HEK293T (cell line): ENCODE measurements around the gene TFB2M.
"Not testable (repeated sequence)": the region's sequence is repeated elsewhere in the genome, so short reads cannot be mapped to it uniquely, and the experiment has no call there.

Source experiments
- CTCF ChIA-PET: fragments of 350-600 bp; formaldehyde crosslinking; extraction: SDS; loops from one replicate; lab custom pipeline; 2021; ENCODE audit warnings: antibody characterized with exemption, inconsistent platforms; lab: Yijun Ruan, JAX
- POLR2A ChIA-PET: fragments of 350-600 bp; formaldehyde crosslinking; extraction: SDS; loops from one replicate; lab custom pipeline; 2020; ENCODE audit warnings: antibody characterized with exemption, inconsistent platforms; lab: Yijun Ruan, JAX
- DNase-seq: peaks from one replicate; pipeline ENCODE4 v3.0.0; 2012; ENCODE audit warnings: mixed read lengths; ENCODE audit errors: extremely low spot score
- ARNT ChIP-seq: fragments of 450-650 bp; IDR thresholded peaks from 2 replicates; pipeline ENCODE4 v1.6.1; 2017; ENCODE audit warnings: mild to moderate bottlenecking
- BHLHE40 ChIP-seq: fragments of 450-650 bp; IDR thresholded peaks from 2 replicates; pipeline ENCODE4 v1.6.1; 2016; ENCODE audit warnings: mild to moderate bottlenecking, moderate library complexity, borderline replicate concordance
- CTBP1 ChIP-seq: fragments of 450-650 bp; IDR thresholded peaks from 2 replicates; pipeline ENCODE4 v1.6.1; 2016; ENCODE audit warnings: borderline replicate concordance
- ELF4 ChIP-seq: fragments of 450-650 bp; IDR thresholded peaks from 2 replicates; pipeline ENCODE4 v1.6.1; 2017; ENCODE audit warnings: antibody characterized with exemption
- FOXA1 ChIP-seq: fragments of 450-650 bp; IDR thresholded peaks from 2 replicates; pipeline ENCODE4 v1.6.1; 2016; ENCODE audit warnings: mild to moderate bottlenecking
- FOXK2 ChIP-seq: fragments of 450-650 bp; IDR thresholded peaks from 2 replicates; pipeline ENCODE4 v1.6.1; 2016; ENCODE audit warnings: mild to moderate bottlenecking
- FOXM1 ChIP-seq: fragments of 450-650 bp; IDR thresholded peaks from 2 replicates; pipeline ENCODE4 v1.6.1; 2017; ENCODE audit warnings: mild to moderate bottlenecking, borderline replicate concordance
- HDGF ChIP-seq: fragments of 450-650 bp; IDR thresholded peaks from 2 replicates; pipeline ENCODE4 v1.6.1; 2017; ENCODE audit warnings: antibody characterized with exemption, borderline replicate concordance
- L3MBTL2 ChIP-seq: fragments of 450-650 bp; conservative IDR thresholded peaks from 2 replicates; pipeline ENCODE4 v1.6.1; 2016; ENCODE audit warnings: mild to moderate bottlenecking
- LEF1 ChIP-seq: fragments of 450-650 bp; IDR thresholded peaks from 2 replicates; pipeline ENCODE4 v1.6.1; 2017; ENCODE audit warnings: mild to moderate bottlenecking, borderline replicate concordance
- NFRKB ChIP-seq: fragments of 450-650 bp; IDR thresholded peaks from 2 replicates; pipeline ENCODE4 v1.6.1; 2016; ENCODE audit warnings: mild to moderate bottlenecking, moderate library complexity
- PKNOX1 ChIP-seq: fragments of 450-650 bp; IDR thresholded peaks from 2 replicates; pipeline ENCODE4 v1.6.1; 2016
- SP1 ChIP-seq: fragments of 450-650 bp; IDR thresholded peaks from 2 replicates; pipeline ENCODE4 v1.6.1; 2017
- SUZ12 ChIP-seq: fragments of 450-650 bp; IDR thresholded peaks from 2 replicates; pipeline ENCODE4 v1.6.1; 2016; ENCODE audit warnings: mild to moderate bottlenecking
- TARDBP ChIP-seq: fragments of 450-650 bp; IDR thresholded peaks from 2 replicates; pipeline ENCODE4 v1.6.1; 2016
- ZNF384 ChIP-seq: fragments of 450-650 bp; IDR thresholded peaks from 2 replicates; pipeline ENCODE4 v1.6.1; 2016

The TFB2M gene

GRCh38 chr1:246591047-246591446 lies 25.0 kb upstream of the TFB2M start:
- CTCF ChIA-PET, result no interaction called here
- TF ChIP-seq FOXM1 (no peak), SUZ12 (no peak), SP1 (no peak), LEF1 (no peak), ARNT (no peak), HDGF (no peak), CTBP1 (no peak)
- DNase-seq, result no peak
- POLR2A ChIA-PET, result no interaction called here

GRCh38 chr1:246589919-246590318 lies 23.9 kb upstream of the TFB2M start:
- CTCF ChIA-PET, POLR2A ChIA-PET, DNase-seq: not testable (repeated sequence)

- DNase-seq, result no peak
- POLR2A ChIA-PET, result no interaction called here
- CTCF ChIA-PET, result no interaction called here
- TF ChIP-seq L3MBTL2 (no peak), SUZ12 (no peak), TARDBP (no peak), FOXA1 (no peak), ELF4 (no peak), PKNOX1 (no peak), FOXM1 (no peak)
These were observed 22.2 kb upstream of the TFB2M start for GRCh38 chr1:246588159-246588721.

GRCh38 chr1:246587606-246588005 lies 21.5 kb upstream of the TFB2M start:
- ChIA-PET POLR2A (no interaction called here), CTCF (no interaction called here)
- TF ChIP-seq ELF4 (no peak), FOXK2 (no peak), L3MBTL2 (no peak), TARDBP (no peak)
- DNase-seq, result no peak

- no peak for DNase-seq
- TF ChIP-seq L3MBTL2, result no peak
- TF ChIP-seq PKNOX1, result no peak
- no peak for TF ChIP-seq FOXK2
- TF ChIP-seq CTBP1, result no peak
- no peak for TF ChIP-seq SUZ12
- no peak for TF ChIP-seq BHLHE40
- TF ChIP-seq ARNT, result no peak
- no peak for TF ChIP-seq LEF1
- TF ChIP-seq NFRKB, result no peak
- no peak for TF ChIP-seq HDGF
- TF ChIP-seq SP1, result no peak
- no peak for TF ChIP-seq TARDBP
- no peak for TF ChIP-seq ELF4
- no peak for TF ChIP-seq FOXM1
- no peak for TF ChIP-seq ZNF384
- TF ChIP-seq FOXA1, result no peak
- ChIA-PET CTCF (no interaction called here), POLR2A (no interaction called here)
These were observed 21.0 kb upstream of the TFB2M start for GRCh38 chr1:246587032-246587431.

- CTCF ChIA-PET, result interaction anchor here (0.6 kb wide), 1 partner anchor 962 kb away, joined by 3 read pairs; no protein-coding TSS in a partner anchor
- peak; percentile 8 for DNase-seq
- TF ChIP-seq ARNT (no peak), PKNOX1 (peak; percentile 77), BHLHE40 (no peak), SP1 (no peak), NFRKB (no peak), ZNF384 (no peak), FOXK2 (no peak), LEF1 (no peak), CTBP1 (peak; percentile 69; the same call in 1 of the 2 replicates), L3MBTL2 (no peak)
- POLR2A ChIA-PET, result no interaction called here
These were observed 17.6 kb upstream of the TFB2M start for GRCh38 chr1:246583448-246584185.

GRCh38 chr1:246583056-246583440 lies 17.0 kb upstream of the TFB2M start:
- CTCF ChIA-PET, result interaction anchor here (0.6 kb wide), 1 partner anchor 963 kb away, joined by 3 read pairs; no protein-coding TSS in a partner anchor
- POLR2A ChIA-PET, result no interaction called here
- TF ChIP-seq FOXK2 (0 out of 2 replicates have a peak, but pooled peaks have one; percentile 37), CTBP1 (no peak)
- no peak for DNase-seq
